Stimulated activated CD4-positive, alpha-beta T cell treated with anti-CD3 and anti-CD28 coated beads, Interleukin-4, amount 100 ng/mL, for 48 hours (primary cell): ENCODE data around the gene NECAB3.

Source experiments
- DNase-seq, 2 donors: peaks; one replicate each; pipeline ENCODE4 v3.0.0-alpha.2; 2020; ENCODE audit warnings: low read depth in 2 of 2

NECAB3 gene

GRCh38 chr20:33664085-33664761 is 10.0 kb downstream of the NECAB3 start:
- DNase-seq = no peak

- DNase-seq = peak; percentile 78 to 84
These were observed 10.8 kb downstream of the NECAB3 start for GRCh38 chr20:33663161-33664084.

- DNase-seq = no peak
These were observed 12.1 kb downstream of the NECAB3 start, which contains the start of gene C20orf144 for GRCh38 chr20:33662172-33662571. Gene C20orf144, plus strand, starts transcription at chr20:33662327. Its CDS starts 19 bp downstream, at chr20:33662346.

- DNase-seq = no peak
These were observed 13.6 kb downstream of the NECAB3 start for GRCh38 chr20:33660685-33661058.

GRCh38 chr20:33660035-33660684 is 14.1 kb downstream of the NECAB3 start:
- DNase-seq = no peak

- DNase-seq = no peak
These were observed 14.7 kb downstream of the NECAB3 start for GRCh38 chr20:33659341-33660034.

GRCh38 chr20:33658929-33659328 is 15.3 kb downstream of the NECAB3 start:
- DNase-seq = no peak

- DNase-seq = no peak
These were observed 15.7 kb downstream of the NECAB3 start for GRCh38 chr20:33658510-33658909.

- no peak for DNase-seq
These were observed 16.5 kb downstream of the NECAB3 start for GRCh38 chr20:33657704-33658095.

GRCh38 chr20:33656783-33657703 is 17.2 kb downstream of the NECAB3 start:
- no peak for DNase-seq

GRCh38 chr20:33656010-33656782 is 18.0 kb downstream of the NECAB3 start:
- DNase-seq = no peak

GRCh38 chr20:33655164-33655563 is 19.1 kb downstream of the NECAB3 start:
- DNase-seq = no peak

- no peak for DNase-seq
These were observed 19.5 kb downstream of the NECAB3 start for GRCh38 chr20:33654680-33655161.

GRCh38 chr20:33653900-33654596 is 20.2 kb downstream of the NECAB3 start:
- DNase-seq = no peak

GRCh38 chr20:33653218-33653899 is 20.9 kb downstream of the NECAB3 start:
- no peak for DNase-seq

GRCh38 chr20:33651562-33652048 is 22.6 kb downstream of the NECAB3 start:
- no peak for DNase-seq

- DNase-seq = no peak
These were observed 23.3 kb downstream of the NECAB3 start for GRCh38 chr20:33650753-33651561.
